ENCODE data around the gene CAPSL.

GRCh38 chr5:35919191-35919590, 19.2 kb downstream of the CAPSL start:
- TF ChIP-seq GABPA (IDR thresholded peaks at IDR 0.05; ENCODE audit: borderline replicate concordance, insufficient read depth, low read length) (no peak), POLR2A (IDR thresholded peaks at IDR 0.05; ENCODE audit: control extremely low read depth in 1 of 2, low read depth in 2 of 2, low read length in 2 of 2) (no peak), TBP (IDR thresholded peaks at IDR 0.05; ENCODE audit: low read depth, low read length) (no peak), CTCF (IDR thresholded peaks at IDR 0.05; ENCODE audit: control extremely low read depth in 1 of 3, insufficient read depth in 1 of 3, low read depth in 1 of 3, low read length in 3 of 3) (no peak), SIN3A (conservative IDR thresholded peaks at IDR 0.05 in 1 of 2, IDR thresholded peaks at IDR 0.05 in 1 of 2; ENCODE audit: low read depth in 1 of 2, low read length in 2 of 2) (no peak), RAD21 (IDR thresholded peaks at IDR 0.05 in 1 of 2, conservative IDR thresholded peaks at IDR 0.05 in 1 of 2; ENCODE audit: low read depth in 2 of 2, low read length in 2 of 2) (no peak), PHF8 (conservative IDR thresholded peaks at IDR 0.05; ENCODE audit: low read depth, low read length) (no peak), CREB1 (IDR thresholded peaks at IDR 0.05) (no peak), SRF (IDR thresholded peaks at IDR 0.05; ENCODE audit: low read depth, low read length) (no peak), EGR1 (IDR thresholded peaks at IDR 0.05; ENCODE audit: borderline replicate concordance, low read depth, low read length) (no peak), POU5F1 (IDR thresholded peaks at IDR 0.05; ENCODE audit: low read depth, low read length) (no peak)
